HEK293 (cell line): ENCODE measurements around the gene RHOT2.

Source experiments
- FEZF1 ChIP-seq: fragments of 450-650 bp; formaldehyde crosslinking; IDR thresholded peaks from 2 replicates; pipeline ENCODE4 v1.5.1; 2016; ENCODE audit warnings: missing biosample characterization, missing genetic modification characterization
- GLI4 ChIP-seq: fragments of 450-650 bp; formaldehyde crosslinking; IDR thresholded peaks from 2 replicates; pipeline ENCODE4 v1.5.1; 2016; ENCODE audit warnings: missing biosample characterization, missing genetic modification characterization
- HOXD13 ChIP-seq: sonication (generic); formaldehyde crosslinking; IDR thresholded peaks from 2 replicates; pipeline ENCODE4 v1.8.0; 2022; ENCODE audit warnings: missing genetic modification reagents, borderline replicate concordance
- KLF1 ChIP-seq: fragments of 450-650 bp; formaldehyde crosslinking; IDR thresholded peaks from 2 replicates; pipeline ENCODE4 v1.5.1; 2016; ENCODE audit warnings: missing biosample characterization, missing genetic modification characterization
- OVOL3 ChIP-seq: fragments of 450-650 bp; formaldehyde crosslinking; IDR thresholded peaks from 2 replicates; pipeline ENCODE4 v1.5.1; 2016; ENCODE audit warnings: missing biosample characterization, missing genetic modification characterization
- PRDM10 ChIP-seq: fragments of 450-650 bp; formaldehyde crosslinking; IDR thresholded peaks from 2 replicates; pipeline ENCODE4 v1.5.1; 2016; ENCODE audit warnings: missing biosample characterization, missing genetic modification characterization
- SCRT1 ChIP-seq: fragments of 450-650 bp; formaldehyde crosslinking; IDR thresholded peaks from 2 replicates; pipeline ENCODE4 v1.5.1; 2016; ENCODE audit warnings: missing biosample characterization, missing genetic modification characterization, borderline replicate concordance
- SP7 ChIP-seq: fragments of 450-650 bp; formaldehyde crosslinking; IDR thresholded peaks from 2 replicates; pipeline ENCODE4 v1.5.1; 2016; ENCODE audit warnings: missing biosample characterization, missing genetic modification characterization
- ZBTB48 ChIP-seq: fragments of 450-650 bp; formaldehyde crosslinking; IDR thresholded peaks from 2 replicates; pipeline ENCODE4 v1.5.1; 2016; ENCODE audit warnings: missing biosample characterization, missing genetic modification characterization
- ZBTB6 ChIP-seq: fragments of 450-650 bp; formaldehyde crosslinking; IDR thresholded peaks from 2 replicates; pipeline ENCODE4 v1.5.1; 2017; ENCODE audit warnings: missing biosample characterization, missing genetic modification characterization
- ZNF133 ChIP-seq: fragments of 450-650 bp; formaldehyde crosslinking; IDR thresholded peaks from 2 replicates; pipeline ENCODE4 v1.5.1; 2016; ENCODE audit warnings: missing biosample characterization, missing genetic modification characterization
- ZNF140 ChIP-seq: fragments of 450-650 bp; formaldehyde crosslinking; IDR thresholded peaks from 2 replicates; pipeline ENCODE4 v1.5.1; 2016; ENCODE audit warnings: missing biosample characterization, missing genetic modification characterization
- ZNF157 ChIP-seq: fragments of 450-650 bp; formaldehyde crosslinking; IDR thresholded peaks from 2 replicates; pipeline ENCODE4 v1.5.1; 2016; ENCODE audit warnings: missing biosample characterization, missing genetic modification characterization
- ZNF175 ChIP-seq: fragments of 450-650 bp; formaldehyde crosslinking; IDR thresholded peaks from 2 replicates; pipeline ENCODE4 v1.5.1; 2016; ENCODE audit warnings: missing biosample characterization, missing genetic modification characterization
- ZNF280C ChIP-seq: fragments of 450-650 bp; formaldehyde crosslinking; IDR thresholded peaks from 2 replicates; pipeline ENCODE4 v1.5.1; 2016; ENCODE audit warnings: missing biosample characterization, missing genetic modification characterization
- ZNF335 ChIP-seq: fragments of 450-650 bp; formaldehyde crosslinking; conservative IDR thresholded peaks from 2 replicates; pipeline ENCODE4 v1.5.1; 2016; ENCODE audit warnings: missing biosample characterization, missing genetic modification characterization
- ZNF350 ChIP-seq: fragments of 450-650 bp; formaldehyde crosslinking; IDR thresholded peaks from 2 replicates; pipeline ENCODE4 v1.5.0; 2017; ENCODE audit warnings: missing biosample characterization, mild to moderate bottlenecking, missing genetic modification characterization
- ZNF394 ChIP-seq: fragments of 450-650 bp; formaldehyde crosslinking; IDR thresholded peaks from 2 replicates; pipeline ENCODE4 v1.5.1; 2016; ENCODE audit warnings: missing biosample characterization, missing genetic modification characterization, mild to moderate bottlenecking, moderate library complexity, borderline replicate concordance
- ZNF404 ChIP-seq: fragments of 450-650 bp; formaldehyde crosslinking; IDR thresholded peaks from 2 replicates; pipeline ENCODE4 v1.5.1; 2017; ENCODE audit warnings: missing biosample characterization, missing genetic modification characterization
- ZNF423 ChIP-seq: fragments of 450-650 bp; formaldehyde crosslinking; IDR thresholded peaks from 2 replicates; pipeline ENCODE4 v1.5.1; 2016; ENCODE audit warnings: missing biosample characterization, missing genetic modification characterization
- ZNF433 ChIP-seq: fragments of 450-650 bp; formaldehyde crosslinking; IDR thresholded peaks from 2 replicates; pipeline ENCODE4 v1.5.1; 2016; ENCODE audit warnings: missing biosample characterization, missing genetic modification characterization, low read depth
- ZNF488 ChIP-seq: fragments of 450-650 bp; formaldehyde crosslinking; IDR thresholded peaks from 2 replicates; pipeline ENCODE4 v1.5.1; 2016; ENCODE audit warnings: missing biosample characterization, missing genetic modification characterization
- ZNF521 ChIP-seq: fragments of 450-650 bp; formaldehyde crosslinking; IDR thresholded peaks from 2 replicates; pipeline ENCODE4 v1.5.1; 2017; ENCODE audit warnings: missing biosample characterization, mild to moderate bottlenecking, missing genetic modification characterization
- ZNF549 ChIP-seq: fragments of 450-650 bp; IDR thresholded peaks from 2 replicates; pipeline ENCODE4 v1.5.1; 2018; ENCODE audit warnings: missing biosample characterization, missing genetic modification characterization, mild to moderate bottlenecking, inconsistent platforms, moderate library complexity
- ZNF555 ChIP-seq: fragments of 450-650 bp; formaldehyde crosslinking; conservative IDR thresholded peaks from 2 replicates; pipeline ENCODE4 v1.5.1; 2017; ENCODE audit warnings: missing biosample characterization, mild to moderate bottlenecking, missing genetic modification characterization, inconsistent platforms
- ZNF571 ChIP-seq: fragments of 450-650 bp; formaldehyde crosslinking; IDR thresholded peaks from 2 replicates; pipeline ENCODE4 v1.5.0; 2017; ENCODE audit warnings: missing biosample characterization, missing genetic modification characterization
- ZNF645 ChIP-seq: fragments of 450-650 bp; formaldehyde crosslinking; IDR thresholded peaks from 2 replicates; pipeline ENCODE4; 2016; ENCODE audit warnings: missing biosample characterization, missing genetic modification characterization
- ZNF670 ChIP-seq: fragments of 450-650 bp; formaldehyde crosslinking; IDR thresholded peaks from 2 replicates; pipeline ENCODE4 v1.5.1; 2016; ENCODE audit warnings: missing biosample characterization, missing genetic modification characterization, low read depth
- ZNF768 ChIP-seq: fragments of 450-650 bp; formaldehyde crosslinking; IDR thresholded peaks from 2 replicates; pipeline ENCODE4 v1.5.1; 2018; ENCODE audit warnings: missing biosample characterization, mild to moderate bottlenecking, missing genetic modification characterization
- ZSCAN16 ChIP-seq: fragments of 450-650 bp; formaldehyde crosslinking; IDR thresholded peaks from 2 replicates; pipeline ENCODE4 v1.5.1; 2016; ENCODE audit warnings: missing biosample characterization, missing genetic modification characterization
- ZSCAN23 ChIP-seq: fragments of 450-650 bp; formaldehyde crosslinking; IDR thresholded peaks from 2 replicates; pipeline ENCODE4 v1.5.1; 2016; ENCODE audit warnings: missing biosample characterization, missing genetic modification characterization
- ZSCAN30 ChIP-seq: fragments of 450-650 bp; IDR thresholded peaks from 2 replicates; pipeline ENCODE4 v1.5.1; 2018; ENCODE audit warnings: missing biosample characterization, mild to moderate bottlenecking, missing genetic modification characterization, moderate library complexity
- TF ChIP-seq, protein P1 (sequence below): fragments of 450-650 bp; formaldehyde crosslinking; IDR thresholded peaks from 2 replicates; pipeline ENCODE4 v1.5.1; 2016; ENCODE audit warnings: missing biosample characterization, missing genetic modification characterization

RHOT2 gene

GRCh38 chr16:695355-696089, 27.6 kb downstream of the RHOT2 start (continued):
- no peak for TF ChIP-seq ZNF645 (tag by site-specific recombination)
- TF ChIP-seq KLF1 (tag by site-specific recombination) = peak; percentile 99
- TF ChIP-seq PRDM10 (tag by site-specific recombination) = no peak
- TF ChIP-seq ZBTB6 (tag by site-specific recombination) = no peak
- no peak for TF ChIP-seq ZNF280C (tag by site-specific recombination)
- no peak for TF ChIP-seq ZNF157 (tag by site-specific recombination)
- TF ChIP-seq ZNF670 (tag by site-specific recombination) = no peak
- no peak for TF ChIP-seq ZNF549 (tag by site-specific recombination)
- no peak for TF ChIP-seq ZNF335 (tag by site-specific recombination)
- TF ChIP-seq ZNF488 = no peak
- TF ChIP-seq ZNF555 (tag by site-specific recombination) = no peak
- TF ChIP-seq FEZF1 (tag by site-specific recombination) = no peak
- TF ChIP-seq ZNF521 (tag by site-specific recombination) = no peak
- TF ChIP-seq ZSCAN30 = no peak
- no peak for TF ChIP-seq ZNF133
- TF ChIP-seq ZNF350 (tag by site-specific recombination) = no peak
- TF ChIP-seq OVOL3 = no peak
- TF ChIP-seq ZSCAN16 (tag by site-specific recombination) = no peak
- TF ChIP-seq ZNF140 = no peak
- no peak for TF ChIP-seq SCRT1 (tag by site-specific recombination)
- no peak for TF ChIP-seq ZNF433 (tag by site-specific recombination)
- TF ChIP-seq ZNF404 (tag by site-specific recombination) = no peak
- no peak for TF ChIP-seq GLI4 (tag by site-specific recombination)
- TF ChIP-seq ZSCAN23 (tag by site-specific recombination) = no peak
- TF ChIP-seq ZNF768 (tag by site-specific recombination) = no peak
- no peak for TF ChIP-seq ZNF571 (tag by site-specific recombination)
- no peak for TF ChIP-seq ZNF175 (tag by site-specific recombination)
- TF ChIP-seq HOXD13 (CRISPR knock-in tag) = no peak
- TF ChIP-seq SP7 = peak; percentile 58
- TF ChIP-seq ZNF423 (tag by site-specific recombination) = no peak
- TF ChIP-seq, protein P1, sequence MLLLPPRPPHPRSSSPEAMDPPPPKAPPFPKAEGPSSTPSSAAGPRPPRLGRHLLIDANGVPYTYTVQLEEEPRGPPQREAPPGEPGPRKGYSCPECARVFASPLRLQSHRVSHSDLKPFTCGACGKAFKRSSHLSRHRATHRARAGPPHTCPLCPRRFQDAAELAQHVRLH = no peak
- TF ChIP-seq ZBTB48 (tag by site-specific recombination) = no peak
- TF ChIP-seq ZNF394 (tag by site-specific recombination) = no peak
